Astrocyte of the cerebellum (primary cell): ENCODE measurements around the gene TRIP11.

Experiments
- DNase-seq: peaks from one replicate; pipeline ENCODE4 v3.0.0-alpha.2; 2011; ENCODE audit warnings: low read depth
- H3K4me3 ChIP-seq: 2 replicates; pipeline ENCODE4 v1.5.1; 2011; ENCODE audit warnings: mild to moderate bottlenecking, low read depth, low read length, moderate library complexity
- CTCF ChIP-seq: IDR thresholded peaks from 2 replicates; pipeline ENCODE4 v1.5.1; 2012; ENCODE audit warnings: low read length, low read depth, moderate library complexity, mild to moderate bottlenecking; ENCODE audit errors: missing control alignments
- in situ Hi-C: cut with HindIII; loops from 2 replicates; pipeline ENCODE4 v1.10.0; 2017; ENCODE audit warnings: low sequenced_read_pairs

Gene TRIP11

GRCh38 chr14:91996948-91997371, 42.9 kb downstream of the TRIP11 start:
- H3K4me3 ChIP-seq: no peak overlapping the region
- peak; percentile 67 for TF ChIP-seq CTCF
- peak; percentile 78 for DNase-seq
- in situ Hi-C loops: no loop called here

GRCh38 chr14:91987192-91987591, 52.7 kb downstream of the TRIP11 start:
- in situ Hi-C loops: no loop called here
- no peak for TF ChIP-seq CTCF
- DNase-seq: no peak
- H3K4me3 ChIP-seq: no peak overlapping the region

- DNase-seq: no peak
- TF ChIP-seq CTCF: no peak
- in situ Hi-C loops: no loop called here
- no peak overlapping the region for H3K4me3 ChIP-seq
Observed at GRCh38 chr14:91985521-91986255, 54.2 kb downstream of the TRIP11 start.

- DNase-seq: no peak
- in situ Hi-C loops: no loop called here
- no peak for TF ChIP-seq CTCF
- no peak overlapping the region for H3K4me3 ChIP-seq
Observed at GRCh38 chr14:91985008-91985407, 54.9 kb downstream of the TRIP11 start.

GRCh38 chr14:91983588-91983987, 56.3 kb downstream of the TRIP11 start:
- in situ Hi-C loops: no loop called here
- no peak for DNase-seq
- no peak for TF ChIP-seq CTCF
- H3K4me3 ChIP-seq: no peak overlapping the region

GRCh38 chr14:91980157-91980556, 59.7 kb downstream of the TRIP11 start:
- no peak overlapping the region for H3K4me3 ChIP-seq
- TF ChIP-seq CTCF: no peak
- in situ Hi-C loops: no loop called here
- DNase-seq: peak; percentile 69
